SK-N-MC (cell line): ENCODE measurements around the gene MLEC.

ENCODE experiments used
- DNase-seq: peaks from one replicate; pipeline ENCODE4 v3.0.0-alpha.2; 2011; ENCODE audit warnings: low read depth, low spot score
- H3K27ac ChIP-seq: fragments of 200-600 bp; sonication (generic); 2 replicates; pipeline ENCODE4 v1.5.1; 2016; ENCODE audit warnings: mixed run types
- H3K36me3 ChIP-seq: fragments of 200-600 bp; sonication (generic); 2 replicates; pipeline ENCODE4 v1.6.1; 2017; ENCODE audit warnings: antibody characterized with exemption, low read length, mixed read lengths; ENCODE audit not compliant: insufficient read depth
- H3K4me3 ChIP-seq: fragments of 200-600 bp; sonication (generic); 2 replicates; pipeline ENCODE4 v1.5.1; 2016
- H3K9ac ChIP-seq: fragments of 200-600 bp; sonication (generic); 2 replicates; pipeline ENCODE4 v1.8.0; 2017; ENCODE audit warnings: mixed run types, mixed read lengths; ENCODE audit not compliant: insufficient read length
- H3K9me3 ChIP-seq: fragments of 200-600 bp; sonication (generic); 2 replicates; pipeline ENCODE4 v1.6.1; 2017; ENCODE audit warnings: low read depth, mild to moderate bottlenecking, antibody characterized with exemption, low read length, moderate library complexity, mixed read lengths
- EZH2 ChIP-seq: fragments of 200-600 bp; sonication (generic); IDR thresholded peaks from one replicate; pipeline ENCODE4 v1.6.1; 2017; ENCODE audit warnings: antibody characterized with exemption
- FOXP2 ChIP-seq: optimal IDR thresholded peaks from 2 replicates; pipeline ENCODE3; 2011; ENCODE audit warnings: mild to moderate bottlenecking, moderate library complexity; ENCODE audit not compliant: insufficient read depth; ENCODE audit errors: extremely low read length, control extremely low read depth
- POLR2AphosphoS5 ChIP-seq: IDR thresholded peaks from 2 replicates; pipeline ENCODE4 v1.6.1; 2012; ENCODE audit warnings: mild to moderate bottlenecking, low read depth, low read length, borderline replicate concordance

The MLEC gene

DNA sequence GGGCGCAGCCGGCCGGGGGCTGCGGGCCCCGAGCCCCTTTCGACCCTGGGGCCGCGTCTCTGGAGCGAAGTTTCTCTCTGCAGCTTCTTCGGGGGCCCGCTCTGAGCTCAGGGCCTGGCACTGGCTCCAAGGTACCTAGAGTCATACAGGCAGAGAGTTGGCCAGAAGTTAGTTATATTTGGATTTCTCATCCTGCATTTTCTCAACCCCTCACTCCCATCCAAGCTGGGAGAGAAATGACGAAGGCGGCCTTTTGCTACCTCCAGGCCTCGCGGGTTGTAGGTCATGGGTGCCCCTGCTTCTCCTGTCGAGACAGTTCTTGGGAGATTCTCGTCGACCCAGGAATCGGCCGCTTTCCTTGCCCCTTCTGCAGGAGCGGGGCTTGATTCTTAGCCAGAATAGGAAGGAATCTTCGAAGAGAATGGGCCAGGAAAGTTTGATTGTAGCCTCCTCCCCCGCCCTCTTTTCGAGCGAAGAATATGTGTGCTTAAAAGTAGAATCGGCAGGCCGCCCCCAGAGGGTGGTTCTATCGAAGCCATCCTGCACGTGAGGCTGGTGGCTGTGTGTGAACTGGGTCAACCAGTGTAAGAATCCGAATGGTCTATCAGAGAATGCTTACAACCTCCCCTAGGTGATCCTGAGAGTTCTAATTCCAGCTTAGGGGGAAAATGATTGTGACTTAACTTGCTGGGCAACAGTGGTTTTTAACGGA is 785 bp downstream of the MLEC start:
- peak overlapping the region; percentile 88 for H3K4me3 ChIP-seq
- H3K27ac ChIP-seq: no peak overlapping the region
- H3K9ac ChIP-seq: peak overlapping the region; percentile 79
- no peak for DNase-seq
- no peak for TF ChIP-seq EZH2
- TF ChIP-seq POLR2AphosphoS5: no peak
- TF ChIP-seq FOXP2: no peak
- no peaks in the 10 kb centered on the region for H3K36me3 ChIP-seq
- no peaks in the 10 kb centered on the region for H3K9me3 ChIP-seq

DNA sequence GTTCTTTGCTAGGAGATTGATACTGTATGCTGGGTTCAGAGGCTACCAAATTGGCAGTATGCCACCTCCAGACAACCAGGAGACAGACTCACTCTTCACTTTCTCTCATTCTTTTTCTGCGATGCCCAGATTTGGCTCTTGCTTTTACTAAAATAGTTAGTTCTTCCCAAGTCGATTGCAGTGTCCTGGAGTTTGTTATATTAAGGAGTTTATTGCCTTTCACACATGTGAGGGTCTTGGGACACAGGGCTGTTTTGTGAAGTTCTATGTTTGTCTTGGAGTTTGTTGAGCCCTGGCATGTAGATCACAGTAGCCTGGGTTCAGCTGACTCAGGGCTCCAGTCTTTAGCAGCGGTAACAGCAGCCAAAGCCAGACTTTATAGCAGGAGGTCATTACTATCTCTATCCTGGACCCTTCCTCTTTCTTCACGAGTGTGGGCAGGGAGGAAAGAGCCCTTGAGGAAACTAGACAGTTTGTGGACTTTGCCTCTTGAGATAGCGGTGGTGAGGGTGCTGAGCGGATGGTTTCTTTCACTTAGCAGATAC is 1.6 kb downstream of the MLEC start:
- TF ChIP-seq FOXP2 (no peak), POLR2AphosphoS5 (no peak), EZH2 (no peak)
- no peak for DNase-seq
- Histone ChIP-seq H3K27ac (no peak overlapping the region), H3K9ac (peak overlapping the region; percentile 79), H3K36me3 (peaks cover 1% of the 10 kb centered on the region; the same call in 1 of the 2 replicates), H3K9me3 (no peaks in the 10 kb centered on the region), H3K4me3 (peak overlapping the region; percentile 88)

DNA sequence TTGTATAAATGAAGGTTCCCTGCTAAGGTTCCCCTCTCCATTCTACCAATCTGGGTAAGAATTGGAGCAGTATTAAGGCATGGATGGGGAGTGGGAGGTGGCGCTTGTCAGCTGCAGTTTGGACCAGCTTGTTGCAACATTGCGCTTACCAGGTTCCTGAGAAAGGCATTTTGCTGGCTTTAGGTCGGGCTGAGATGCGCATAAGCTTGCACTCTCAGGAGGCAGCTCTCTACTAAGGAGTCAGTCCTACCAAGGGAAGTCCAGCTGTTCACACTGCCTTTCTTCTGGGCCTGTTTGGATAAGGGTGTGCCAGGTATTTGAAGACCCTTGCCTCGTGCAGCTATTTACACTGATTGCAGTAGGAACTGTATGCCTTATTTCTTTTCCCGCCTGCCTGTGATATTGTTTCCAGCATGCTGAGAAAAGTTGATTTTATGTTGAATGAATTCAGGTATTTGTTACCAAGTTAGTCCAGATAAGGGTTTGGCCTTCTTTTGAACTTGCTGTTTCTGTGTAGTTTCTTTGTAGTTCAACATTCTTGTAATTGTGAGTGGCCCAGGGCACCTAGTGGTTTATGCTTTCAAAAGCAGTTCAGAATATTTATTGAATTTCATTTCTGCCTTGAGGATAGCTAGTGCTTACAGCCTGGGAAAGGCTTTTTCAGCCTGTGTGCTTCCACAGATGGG is 2.6 kb downstream of the MLEC start:
- peak overlapping the region; percentile 79 for H3K9ac ChIP-seq
- peak overlapping the region; percentile 88 for H3K4me3 ChIP-seq

DNA sequence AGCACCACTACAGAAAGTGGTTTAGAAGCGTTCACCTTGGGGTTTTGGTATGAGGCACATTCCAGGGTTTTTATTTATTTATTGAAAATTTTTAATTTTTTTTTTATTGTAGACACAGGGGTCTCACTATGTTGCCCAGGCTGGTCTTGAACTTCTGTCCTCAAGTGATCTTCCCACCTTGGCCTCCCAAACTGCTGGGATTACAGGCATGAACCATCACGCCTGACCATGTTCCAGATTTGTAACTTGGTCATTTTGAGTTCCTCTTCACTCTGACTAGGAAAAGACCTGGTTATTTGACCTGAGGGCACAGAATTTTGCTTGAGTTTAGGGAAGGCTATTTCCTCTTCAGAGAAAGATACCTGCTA is 3.1 kb downstream of the MLEC start:
- Histone ChIP-seq H3K4me3 (no peak overlapping the region), H3K27ac (no peak overlapping the region), H3K9ac (no peak overlapping the region), H3K36me3 (peaks cover 16% of the 10 kb centered on the region), H3K9me3 (no peaks in the 10 kb centered on the region)
- DNase-seq: no peak
- TF ChIP-seq POLR2AphosphoS5 (no peak), FOXP2 (no peak), EZH2 (no peak)

More for the DNA sequence above, 2.6 kb downstream of the MLEC start:
- no peak overlapping the region for H3K27ac ChIP-seq
- TF ChIP-seq FOXP2: no peak
- TF ChIP-seq POLR2AphosphoS5: no peak
- no peak for TF ChIP-seq EZH2
- H3K9me3 ChIP-seq: no peaks in the 10 kb centered on the region
- peaks cover 11% of the 10 kb centered on the region for H3K36me3 ChIP-seq
- DNase-seq: no peak

DNA sequence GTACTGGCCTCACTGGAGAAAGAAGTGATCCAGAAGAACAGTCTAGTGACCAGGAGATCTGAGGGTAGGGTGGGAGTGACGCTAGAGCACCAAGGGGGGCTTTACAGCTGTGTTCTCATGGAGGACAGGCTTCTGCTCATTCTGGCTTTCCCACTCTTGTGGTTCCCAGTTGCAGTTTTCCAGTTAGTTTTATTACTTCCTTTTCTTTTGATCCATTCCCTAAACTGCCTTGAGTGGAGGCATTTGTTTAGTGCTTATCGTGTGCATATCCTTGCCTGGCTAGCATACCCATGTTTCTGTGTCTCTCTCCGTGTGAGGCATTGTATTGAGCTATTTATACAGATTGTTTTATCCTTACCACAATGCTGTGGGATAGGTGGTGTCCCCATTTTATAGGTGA is 4.0 kb downstream of the MLEC start:
- Histone ChIP-seq H3K9ac (peak overlapping the region; percentile 38), H3K9me3 (no peaks in the 10 kb centered on the region), H3K4me3 (peak overlapping the region; percentile 39; the same call in 1 of the 2 replicates), H3K36me3 (peaks cover 25% of the 10 kb centered on the region), H3K27ac (peak overlapping the region; percentile 56)
- TF ChIP-seq FOXP2: no peak
- no peak for TF ChIP-seq POLR2AphosphoS5
- no peak for TF ChIP-seq EZH2
- no peak for DNase-seq

DNA sequence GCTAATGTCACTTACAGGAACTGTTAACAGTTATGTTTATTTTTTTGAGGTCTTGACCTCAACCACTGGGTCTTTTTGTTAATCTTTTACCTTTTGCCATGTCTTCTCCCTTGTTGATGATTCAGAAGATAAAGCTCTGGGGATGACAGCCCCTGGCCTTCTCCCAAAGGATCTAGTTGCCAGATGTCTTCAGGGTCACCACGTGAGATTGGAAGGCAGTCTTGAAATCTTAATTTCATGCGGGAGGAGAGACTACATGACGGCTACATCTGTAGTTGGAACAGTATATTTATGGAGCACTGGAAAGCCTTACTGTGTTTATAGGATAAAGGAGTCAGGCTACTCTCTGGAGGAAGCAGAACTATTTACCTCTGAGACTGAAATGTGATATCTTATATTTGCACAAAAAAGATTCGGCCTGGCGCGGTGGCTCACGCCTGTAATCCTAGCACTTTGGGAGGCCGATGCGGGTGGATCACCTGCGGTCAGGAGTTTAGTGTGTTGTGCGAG is 5.6 kb downstream of the MLEC start:
- H3K4me3 ChIP-seq: no peak overlapping the region
- H3K27ac ChIP-seq: no peak overlapping the region
- no peak for TF ChIP-seq EZH2
- TF ChIP-seq FOXP2: no peak
- TF ChIP-seq POLR2AphosphoS5: no peak
- H3K36me3 ChIP-seq: peaks cover 41% of the 10 kb centered on the region
- H3K9ac ChIP-seq: no peak overlapping the region
- H3K9me3 ChIP-seq: no peaks in the 10 kb centered on the region
- DNase-seq: no peak

DNA sequence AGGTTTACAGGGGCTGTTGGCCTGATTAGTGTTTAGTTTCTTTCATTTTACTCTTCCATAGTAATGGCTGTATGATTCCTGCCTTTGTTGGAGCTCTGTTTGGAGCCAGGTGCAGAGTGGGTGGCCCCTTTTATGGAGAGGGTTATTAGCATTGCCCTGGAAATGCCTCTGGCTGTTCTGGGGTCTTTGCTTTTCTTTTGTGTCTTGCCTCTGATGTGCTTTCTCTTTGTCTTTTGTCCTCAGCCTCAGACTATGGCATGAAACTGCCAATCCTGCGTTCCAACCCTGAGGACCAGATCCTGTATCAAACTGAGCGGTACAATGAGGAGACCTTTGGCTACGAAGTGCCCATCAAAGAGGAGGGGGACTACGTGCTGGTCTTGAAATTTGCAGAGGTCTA is 6.9 kb downstream of the MLEC start:
- Histone ChIP-seq H3K36me3 (peaks cover 53% of the 10 kb centered on the region), H3K27ac (no peak overlapping the region), H3K4me3 (no peak overlapping the region), H3K9me3 (no peaks in the 10 kb centered on the region), H3K9ac (no peak overlapping the region)
- no peak for DNase-seq
- TF ChIP-seq EZH2 (no peak), FOXP2 (no peak), POLR2AphosphoS5 (no peak)

DNA sequence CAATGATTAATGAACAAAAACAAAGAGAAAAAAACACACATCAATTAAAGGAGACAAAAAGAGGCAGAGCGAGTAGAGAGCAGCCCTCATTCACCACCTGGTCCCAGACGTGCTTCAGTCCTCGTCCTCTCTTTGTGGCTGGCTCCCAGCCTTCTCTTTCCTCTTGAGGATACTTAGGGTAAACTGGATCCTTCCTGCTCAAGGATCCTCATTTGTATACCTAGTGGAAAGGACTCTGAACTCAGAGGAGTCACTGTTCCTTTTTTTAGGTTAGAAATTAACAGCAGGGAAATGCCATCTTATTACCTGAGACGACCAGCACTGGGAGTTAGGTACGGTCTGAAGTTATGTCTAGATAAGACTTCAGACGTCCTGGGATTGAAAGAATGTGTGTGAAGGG is 9.7 kb downstream of the MLEC start:
- Histone ChIP-seq H3K4me3 (no peak overlapping the region), H3K27ac (no peak overlapping the region), H3K36me3 (peaks cover 61% of the 10 kb centered on the region), H3K9me3 (no peaks in the 10 kb centered on the region), H3K9ac (no peak overlapping the region)
- no peak for TF ChIP-seq FOXP2
- TF ChIP-seq EZH2: no peak
- TF ChIP-seq POLR2AphosphoS5: no peak
- no peak for DNase-seq

DNA sequence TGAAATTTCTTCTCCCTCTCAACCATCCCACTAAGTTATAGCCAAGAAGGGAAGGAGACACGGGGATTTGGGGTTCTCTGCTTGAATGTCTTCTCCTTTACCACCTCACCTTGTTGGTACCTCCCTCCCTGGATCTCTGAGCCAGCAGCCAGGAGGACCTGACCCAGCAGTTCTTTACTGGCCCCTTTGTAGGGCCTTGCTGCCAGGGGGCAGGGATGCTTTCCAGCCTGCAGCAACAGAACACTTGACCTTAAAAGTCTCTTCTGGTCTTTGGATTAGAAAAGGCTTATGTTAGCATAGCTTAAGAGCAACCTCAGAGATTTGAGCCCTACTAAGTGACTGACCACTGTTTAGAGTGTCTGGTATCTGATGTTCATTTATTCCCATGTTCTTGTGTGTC is 10.4 kb downstream of the MLEC start:
- TF ChIP-seq FOXP2 (no peak), EZH2 (no peak), POLR2AphosphoS5 (no peak)
- H3K36me3 ChIP-seq: peaks cover 64% of the 10 kb centered on the region

More for the DNA sequence above, 10.4 kb downstream of the MLEC start:
- DNase-seq: no peak
- H3K9ac ChIP-seq: no peak overlapping the region
- no peak overlapping the region for H3K27ac ChIP-seq
- H3K4me3 ChIP-seq: no peak overlapping the region
- no peaks in the 10 kb centered on the region for H3K9me3 ChIP-seq
